Thymus (tissue), 11 donors: Measurements from ENCODE around the gene PDZD2. TPM values are rescaled to one million over a fixed set of nuclear protein-coding genes. Genes with fewer than 3 reads are reported as not detected.

Experiments used
- DNase-seq, 9 donors: peaks; one replicate each; pipeline ENCODE4 v3.0.0-alpha.2; 2013; ENCODE audit warnings: low spot score in 9 of 9, low read depth in 6 of 9, missing footprints in 1 of 9
- H3K27ac ChIP-seq, 2 donors: one replicate each; pipeline ENCODE4 v1.5.1; 2013; ENCODE audit warnings: control low read depth in 1 of 2, low read depth in 1 of 2, low read length in 1 of 2, mild to moderate bottlenecking in 1 of 2, moderate library complexity in 1 of 2
- H3K27me3 ChIP-seq, 2 donors: one replicate each; pipeline ENCODE4 v1.5.1; 2013; ENCODE audit warnings: low read length in 1 of 2; ENCODE audit not compliant: control insufficient read depth in 2 of 2, insufficient read depth in 1 of 2
- H3K36me3 ChIP-seq, 2 donors: one replicate each; pipeline ENCODE4 v1.5.1; 2013; ENCODE audit warnings: low read length in 1 of 2, mild to moderate bottlenecking in 1 of 2, moderate library complexity in 1 of 2; ENCODE audit not compliant: control insufficient read depth in 2 of 2, insufficient read depth in 2 of 2
- H3K4me1 ChIP-seq, 2 donors: one replicate each; pipeline ENCODE4 v1.5.1; 2013; ENCODE audit warnings: low read length in 2 of 2; ENCODE audit not compliant: control insufficient read depth in 2 of 2, insufficient read depth in 2 of 2
- H3K4me3 ChIP-seq, 2 donors: one replicate each; pipeline ENCODE4 v1.5.1; 2013; ENCODE audit warnings: low read length in 2 of 2, control low read depth in 1 of 2, mild to moderate bottlenecking in 1 of 2
- H3K9me3 ChIP-seq, 2 donors: one replicate each; pipeline ENCODE4 v1.5.1; 2013; ENCODE audit warnings: low read length in 1 of 2, mild to moderate bottlenecking in 1 of 2; ENCODE audit not compliant: control insufficient read depth in 2 of 2, insufficient read depth in 1 of 2
- WGBS: extraction: QIAGEN DNeasy Blood & Tissue Kit; methylation state at CpG from one replicate; pipeline ENCODE4 v1.1.7; 2013; 5-methylcytosine and 5-hydroxymethylcytosine counted together
- polyA plus RNA-seq: library from polyadenylated mRNA; stranded (reverse); fragments of 200-250 nt; gene quantifications from one replicate; pipeline ENCODE4 v1.2.3, GENCODE V29; 2013
- total RNA-seq: library from RNA; stranded (reverse); fragments of 120-200 nt; gene quantifications from one replicate; pipeline ENCODE4 v1.2.4, GENCODE V29; 2013
- donor health status: healthy.

The PDZD2 gene
- total and polyA plus RNA-seq, 2 donors: 4.4 to 6.8 TPM

GRCh38 chr5:31641575-31641974, 2.6 kb downstream of the PDZD2 start:
- Histone ChIP-seq H3K36me3 (no peaks in the 10 kb centered on the region), H3K4me3 (no peak overlapping the region), H3K27me3 (peaks cover 20 to 41% of the 10 kb centered on the region in 2 donors), H3K9me3 (no peaks in the 10 kb centered on the region), H3K27ac (no peak overlapping the region), H3K4me1 (peaks cover 3 to 7% of the 10 kb centered on the region in 2 donors)
- no peak for DNase-seq
- WGBS: 89% methylated on average over 5 of the region's 5 CpGs

- no peaks in the 10 kb centered on the region for H3K4me1 ChIP-seq
- no peak for DNase-seq
- H3K27me3 ChIP-seq: peaks cover 4 to 13% of the 10 kb centered on the region in 2 donors
- H3K27ac ChIP-seq: no peak overlapping the region
- 88% methylated on average over 11 of the region's 11 CpGs for WGBS
- no peaks in the 10 kb centered on the region for H3K36me3 ChIP-seq
- H3K9me3 ChIP-seq: no peaks in the 10 kb centered on the region
- no peak overlapping the region for H3K4me3 ChIP-seq
Measured at GRCh38 chr5:31645420-31646081, 6.6 kb downstream of the PDZD2 start.

- WGBS: 96% methylated on average over 6 of the region's 6 CpGs
- H3K4me1 ChIP-seq: no peaks in the 10 kb centered on the region
- no peaks in the 10 kb centered on the region for H3K9me3 ChIP-seq
- no peak overlapping the region for H3K4me3 ChIP-seq
- no peaks in the 10 kb centered on the region for H3K36me3 ChIP-seq
- H3K27me3 ChIP-seq: no peaks in the 10 kb centered on the region
- H3K27ac ChIP-seq: no peak overlapping the region
- DNase-seq: no peak
Measured at GRCh38 chr5:31648326-31648725, 9.4 kb downstream of the PDZD2 start.

- 96% methylated on average over 3 of the region's 3 CpGs for WGBS
- Histone ChIP-seq H3K4me3 (no peak overlapping the region), H3K9me3 (no peaks in the 10 kb centered on the region), H3K36me3 (no peaks in the 10 kb centered on the region), H3K27ac (no peak overlapping the region), H3K27me3 (no peaks in the 10 kb centered on the region), H3K4me1 (no peaks in the 10 kb centered on the region)
- no peak for DNase-seq
Measured at GRCh38 chr5:31651241-31651640, 12.3 kb downstream of the PDZD2 start.

- Histone ChIP-seq H3K4me3 (no peak overlapping the region), H3K27me3 (no peaks in the 10 kb centered on the region), H3K36me3 (no peaks in the 10 kb centered on the region), H3K9me3 (no peaks in the 10 kb centered on the region), H3K27ac (no peak overlapping the region), H3K4me1 (no peaks in the 10 kb centered on the region)
- WGBS: 96% methylated on average over 3 of the region's 3 CpGs
- no peak for DNase-seq
Measured at GRCh38 chr5:31655491-31655890, 16.6 kb downstream of the PDZD2 start.

GRCh38 chr5:31656806-31657205, 17.9 kb downstream of the PDZD2 start:
- WGBS: 85% methylated on average over 4 of the region's 4 CpGs
- no peaks in the 10 kb centered on the region for H3K9me3 ChIP-seq
- no peak for DNase-seq
- H3K36me3 ChIP-seq: no peaks in the 10 kb centered on the region
- H3K27me3 ChIP-seq: no peaks in the 10 kb centered on the region
- H3K27ac ChIP-seq: no peak overlapping the region
- H3K4me3 ChIP-seq: no peak overlapping the region
- H3K4me1 ChIP-seq: no peaks in the 10 kb centered on the region

GRCh38 chr5:31657315-31657979, 18.5 kb downstream of the PDZD2 start:
- no peak for DNase-seq
- no peaks in the 10 kb centered on the region for H3K4me1 ChIP-seq
- 98% methylated on average over 11 of the region's 11 CpGs for WGBS
- H3K27me3 ChIP-seq: no peaks in the 10 kb centered on the region
- H3K4me3 ChIP-seq: no peak overlapping the region
- no peak overlapping the region for H3K27ac ChIP-seq
- H3K9me3 ChIP-seq: no peaks in the 10 kb centered on the region
- no peaks in the 10 kb centered on the region for H3K36me3 ChIP-seq

GRCh38 chr5:31661257-31661656, 22.3 kb downstream of the PDZD2 start:
- H3K27me3 ChIP-seq: no peaks in the 10 kb centered on the region
- no peak for DNase-seq
- H3K27ac ChIP-seq: peak overlapping the region in 1 of 2 donors; percentile 8
- no peaks in the 10 kb centered on the region for H3K36me3 ChIP-seq
- H3K4me3 ChIP-seq: no peak overlapping the region
- H3K4me1 ChIP-seq: no peaks in the 10 kb centered on the region
- H3K9me3 ChIP-seq: no peaks in the 10 kb centered on the region
- 94% methylated on average over 4 of the region's 4 CpGs for WGBS

- no peak overlapping the region for H3K27ac ChIP-seq
Measured at GRCh38 chr5:31663519-31663918, 24.6 kb downstream of the PDZD2 start.

More at GRCh38 chr5:31663519-31663918, 24.6 kb downstream of the PDZD2 start:
- no peaks in the 10 kb centered on the region for H3K4me1 ChIP-seq
- 92% methylated on average over 7 of the region's 7 CpGs for WGBS
- no peak for DNase-seq
- no peak overlapping the region for H3K4me3 ChIP-seq
- H3K27me3 ChIP-seq: no peaks in the 10 kb centered on the region
- H3K36me3 ChIP-seq: no peaks in the 10 kb centered on the region
- H3K9me3 ChIP-seq: no peaks in the 10 kb centered on the region
